Colon (tissue), 2 donors: ENCODE results near the gene UGGT1.
"Not testable (repeated sequence)": the region's sequence is repeated elsewhere in the genome, so short reads cannot be mapped to it uniquely, and the experiment has no call there.

Source experiments
- FAIRE-seq: peaks from 2 replicates; lab custom pipeline; 2012; peaks lifted over from hg19 to GRCh38; lab: Jason Lieb, UNC
- donor health status: control.
- donor health status: control.

Gene UGGT1

DNA sequence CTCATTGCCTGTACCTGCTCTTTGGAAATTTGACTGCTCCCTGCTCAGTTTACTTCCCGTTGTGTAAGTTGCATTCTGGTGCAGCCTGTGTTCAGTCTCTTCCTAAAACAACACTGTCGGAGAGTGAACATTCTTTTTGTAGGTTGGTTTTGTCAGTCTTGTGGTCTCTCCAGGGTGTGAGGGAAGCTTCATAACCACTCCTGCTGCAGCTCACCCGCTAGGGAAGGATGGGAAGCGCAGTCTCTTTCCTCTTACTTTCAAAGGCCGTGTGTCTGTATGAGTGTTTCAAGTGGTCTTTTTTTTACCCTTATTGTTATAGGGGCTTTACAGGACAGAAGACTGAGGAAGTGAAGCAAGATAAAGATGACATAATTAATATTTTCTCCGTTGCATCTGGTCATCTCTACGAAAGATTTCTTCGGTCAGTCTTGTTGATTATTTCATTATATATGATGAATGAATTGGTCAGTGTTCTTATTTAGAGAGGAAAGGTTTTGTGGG lies 87.2 kb downstream of the UGGT1 start:
- FAIRE-seq = no peak

DNA sequence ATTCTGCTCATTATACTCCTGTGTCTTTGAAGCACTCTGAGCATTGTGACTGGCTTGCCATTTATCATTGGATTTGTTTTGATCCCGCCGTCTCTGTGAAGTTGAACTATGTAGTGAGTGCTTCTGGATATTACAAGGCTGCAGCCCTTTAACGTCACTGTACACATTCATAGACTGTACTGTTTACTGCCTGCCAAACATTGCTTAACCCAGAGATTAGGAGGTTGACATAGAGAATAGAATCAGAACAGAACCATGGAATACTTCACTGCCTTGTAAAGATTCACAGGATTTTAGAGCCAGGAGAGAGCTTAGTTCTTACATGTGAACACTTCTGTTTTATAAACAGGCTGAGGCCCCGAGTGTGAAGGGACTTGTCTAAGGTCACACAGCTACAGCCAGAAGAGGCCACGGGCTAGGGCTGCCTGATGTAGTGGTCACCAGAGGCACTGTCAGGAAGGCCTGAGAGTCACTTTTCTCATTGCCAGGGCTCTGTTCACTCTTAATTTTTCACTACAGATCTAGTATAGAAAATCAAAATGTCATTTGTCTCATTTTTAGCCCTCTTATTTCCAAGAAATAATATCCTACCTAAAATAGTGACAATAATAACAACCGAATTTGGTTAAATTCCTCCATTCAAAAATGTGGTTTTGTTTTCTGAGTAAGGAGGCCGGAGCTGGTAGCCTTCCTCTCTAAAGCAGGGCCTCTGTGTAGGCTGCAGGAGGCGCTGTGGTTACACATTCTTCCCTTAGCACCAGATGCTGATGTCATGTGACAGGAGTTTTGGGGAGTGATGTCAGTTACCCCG lies 87.9 kb downstream of the UGGT1 start:
- FAIRE-seq = no peak

DNA sequence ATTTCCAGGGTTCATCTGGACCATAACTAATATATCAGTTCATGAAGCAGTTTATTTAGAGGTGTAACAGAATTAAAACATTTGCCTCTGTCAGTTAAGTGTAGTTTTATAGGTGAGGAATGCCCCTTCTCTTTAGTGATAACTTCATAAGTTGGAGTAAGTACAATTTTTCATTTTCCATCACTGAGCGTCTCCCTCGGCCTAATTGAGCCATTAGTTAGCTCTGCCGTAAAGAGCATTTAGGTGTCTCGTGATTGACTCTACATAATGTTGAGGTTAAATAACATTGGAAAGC lies 88.4 kb downstream of the UGGT1 start:
- no peak for FAIRE-seq

DNA sequence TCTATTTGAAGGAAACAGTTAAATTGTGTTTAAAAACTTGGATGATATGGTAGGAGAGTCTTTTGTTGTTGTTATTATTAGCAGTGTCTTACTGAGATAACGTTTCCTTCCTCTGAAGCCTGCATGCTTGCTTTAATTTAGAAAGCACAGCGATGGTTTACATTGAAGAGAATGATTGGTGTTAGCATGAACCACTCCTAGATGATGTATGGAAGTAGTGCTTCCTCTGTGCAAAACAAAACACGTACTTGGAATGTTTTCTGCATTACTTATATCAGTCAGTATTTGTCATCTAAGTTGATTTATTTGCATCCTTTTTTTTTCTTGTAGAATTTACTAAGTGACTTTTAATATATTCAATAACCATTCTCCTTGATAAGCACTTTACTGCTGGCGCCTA lies 89.0 kb downstream of the UGGT1 start:
- FAIRE-seq = no peak

DNA sequence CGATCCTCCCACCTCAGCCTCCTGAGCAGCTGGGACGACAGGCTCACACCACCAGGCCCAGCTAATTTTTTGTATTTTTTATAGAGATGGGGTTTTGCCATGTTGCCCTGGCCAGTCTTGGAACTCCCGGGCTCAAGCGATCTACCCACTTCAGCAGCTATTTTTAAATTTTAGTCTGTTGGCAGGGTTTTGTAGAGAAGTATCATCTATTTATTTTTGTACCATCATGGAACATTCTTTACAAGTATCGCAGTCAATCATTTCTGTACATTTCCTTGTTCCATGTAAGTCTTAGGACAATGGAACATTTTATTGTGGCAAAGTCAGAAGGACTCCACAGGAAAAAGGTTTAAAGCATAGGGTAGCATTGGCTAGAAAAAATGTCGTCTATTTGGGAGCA lies 94.6 kb downstream of the UGGT1 start:
- no peak for FAIRE-seq

DNA sequence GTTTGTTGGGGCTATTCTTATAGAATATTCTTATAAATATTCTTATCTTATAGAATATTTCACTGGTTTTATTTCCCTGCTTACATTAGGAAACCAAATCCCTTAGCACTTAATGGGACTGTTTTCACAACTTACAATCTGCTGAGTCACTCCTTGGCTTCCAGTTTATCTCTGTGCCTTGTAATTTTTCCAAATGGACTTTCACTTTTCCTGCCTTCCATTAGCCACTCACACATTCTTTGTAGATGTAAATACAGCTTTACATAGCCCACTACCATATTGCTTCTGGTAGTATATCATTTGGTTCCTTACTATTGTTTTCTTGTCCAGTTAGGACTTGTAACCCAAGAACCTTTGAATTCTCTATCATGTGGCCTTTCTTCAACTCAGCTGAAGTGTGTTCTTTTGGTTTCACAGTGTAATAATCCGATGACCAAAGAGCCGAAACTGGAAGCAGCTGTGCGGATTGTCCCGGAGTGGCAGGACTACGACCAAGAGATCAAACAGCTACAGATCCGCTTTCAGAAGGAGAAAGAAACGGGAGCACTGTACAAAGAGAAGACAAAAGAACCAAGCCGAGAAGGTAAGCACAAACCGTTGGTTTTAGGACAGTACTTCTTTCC lies 96.1 kb downstream of the UGGT1 start:
- FAIRE-seq = no peak

DNA sequence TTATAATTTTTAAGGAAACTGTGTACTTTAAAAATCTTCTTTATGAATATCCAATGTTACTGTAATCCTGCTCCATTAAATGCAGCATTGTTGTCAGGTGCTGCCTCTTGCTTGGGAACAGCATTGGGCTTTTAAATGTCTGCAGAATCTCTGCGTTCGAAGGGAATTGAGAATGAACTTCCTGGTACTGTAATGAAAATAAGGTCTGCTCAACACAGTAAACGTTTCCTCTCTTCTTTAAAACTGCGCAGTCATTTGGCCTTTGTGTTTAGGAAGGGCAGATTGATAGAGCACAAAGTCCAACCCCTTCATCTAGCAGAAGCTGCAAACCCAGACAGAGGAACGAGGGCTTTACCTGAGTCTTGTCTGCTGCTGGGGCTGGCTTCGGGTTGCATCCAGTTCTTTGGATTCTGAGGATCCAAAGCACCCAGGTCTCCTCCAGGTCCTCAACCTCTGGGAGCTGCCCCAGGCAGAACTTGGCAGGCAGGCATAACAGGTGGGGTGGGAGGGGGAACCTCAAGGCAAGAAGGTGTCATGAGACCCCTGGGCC lies 104.5 kb downstream of the UGGT1 start:
- no peak for FAIRE-seq

DNA sequence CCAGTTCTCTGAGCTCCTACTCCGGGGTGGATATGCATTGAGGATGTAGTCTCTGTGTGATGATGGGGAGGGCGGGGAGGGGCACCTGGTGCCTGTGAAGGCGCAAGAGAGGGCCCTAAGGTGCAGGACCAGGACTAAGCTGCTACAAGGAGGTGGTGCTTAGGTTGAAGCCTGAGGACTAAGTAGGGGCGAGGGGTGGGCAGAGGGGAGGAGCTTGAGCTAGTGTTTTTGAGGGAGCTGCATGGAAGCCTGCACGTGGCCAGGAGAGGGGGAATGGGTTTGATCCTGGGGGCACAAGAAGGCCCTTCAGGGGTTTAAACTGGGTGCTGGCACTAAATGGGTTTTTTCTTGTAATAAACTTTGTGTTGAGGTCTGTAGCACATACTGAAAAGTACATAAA lies 105.0 kb downstream of the UGGT1 start:
- FAIRE-seq = no peak

DNA sequence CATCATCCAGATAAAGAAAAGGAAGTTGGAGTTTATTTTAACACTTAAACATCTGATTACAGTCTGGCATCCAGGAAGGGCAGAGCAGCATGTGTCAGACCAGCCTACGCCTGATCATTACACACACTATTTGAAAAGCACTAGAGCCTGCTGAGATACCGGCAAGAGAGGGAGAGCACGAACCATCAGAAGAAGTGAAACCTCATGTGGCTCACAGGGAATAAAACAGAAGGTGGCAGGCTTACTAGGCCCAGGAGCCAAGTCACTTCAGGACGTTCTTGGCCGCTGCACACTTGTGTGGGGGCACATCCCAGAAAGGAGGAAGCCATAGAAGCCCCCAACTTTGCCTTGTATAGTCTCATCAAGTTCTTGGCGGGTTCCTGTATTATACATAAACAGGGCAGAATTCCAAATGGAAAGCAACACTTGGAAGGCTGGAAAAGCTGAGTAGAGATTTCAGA lies 105.5 kb downstream of the UGGT1 start:
- no peak for FAIRE-seq

DNA sequence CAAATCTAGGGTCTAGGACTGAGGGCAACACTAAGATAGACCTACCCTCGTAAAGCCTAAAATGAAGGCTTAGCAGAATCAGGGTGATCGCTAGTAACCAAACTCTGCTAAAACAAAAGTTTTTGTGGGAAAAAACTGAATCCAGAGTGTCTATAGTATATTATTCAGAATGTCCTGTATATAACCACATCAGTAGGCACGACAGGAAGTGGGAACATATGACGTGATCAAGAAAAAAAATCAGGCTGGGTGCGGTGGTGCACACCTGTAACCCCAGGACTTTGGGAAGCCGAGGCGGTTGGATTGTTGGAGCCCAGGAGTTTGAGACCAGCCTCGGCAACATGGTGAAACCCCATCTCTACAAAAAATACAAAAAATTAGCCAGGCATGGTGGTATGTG lies 106.1 kb downstream of the UGGT1 start:
- FAIRE-seq = no peak

DNA sequence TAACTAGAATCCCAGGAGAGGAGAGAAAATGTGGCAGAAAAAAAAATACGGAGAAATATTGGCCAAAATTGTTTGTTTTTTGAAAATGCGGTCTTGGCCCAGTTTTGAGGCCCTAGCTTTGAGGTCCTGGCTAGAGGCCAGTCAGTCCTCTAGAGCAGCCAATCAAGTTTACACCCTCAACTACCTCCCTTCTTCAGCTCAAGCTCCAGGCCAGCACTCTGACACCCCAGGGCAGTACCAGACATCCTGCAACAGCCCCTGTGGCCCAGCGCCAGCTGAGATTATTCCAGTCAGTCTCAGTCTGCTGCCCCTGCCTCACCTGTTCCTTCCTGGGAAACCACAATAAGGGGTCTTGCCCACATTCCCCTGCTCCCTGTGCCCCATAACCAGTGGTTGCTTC lies 107.7 kb downstream of the UGGT1 start:
- FAIRE-seq = no peak

DNA sequence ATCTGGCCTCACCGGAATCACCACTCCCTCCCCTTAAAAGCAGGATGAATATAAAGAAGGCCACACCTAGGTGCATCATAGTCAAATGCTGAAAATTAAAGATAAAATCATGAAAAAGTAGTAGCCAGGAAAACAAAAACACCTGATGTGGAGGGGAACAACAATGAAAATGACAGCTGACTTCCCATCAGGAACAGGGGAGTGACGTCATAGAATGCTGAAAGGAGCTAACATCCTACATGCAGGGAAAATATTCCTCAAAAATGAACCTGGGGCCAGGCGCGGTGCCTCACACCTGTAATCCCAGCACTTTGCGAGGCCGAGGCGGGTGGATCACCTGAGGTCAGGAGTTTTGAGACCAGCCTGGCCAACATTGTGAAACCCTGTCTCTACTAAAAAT lies 108.1 kb downstream of the UGGT1 start:
- FAIRE-seq = no peak

DNA sequence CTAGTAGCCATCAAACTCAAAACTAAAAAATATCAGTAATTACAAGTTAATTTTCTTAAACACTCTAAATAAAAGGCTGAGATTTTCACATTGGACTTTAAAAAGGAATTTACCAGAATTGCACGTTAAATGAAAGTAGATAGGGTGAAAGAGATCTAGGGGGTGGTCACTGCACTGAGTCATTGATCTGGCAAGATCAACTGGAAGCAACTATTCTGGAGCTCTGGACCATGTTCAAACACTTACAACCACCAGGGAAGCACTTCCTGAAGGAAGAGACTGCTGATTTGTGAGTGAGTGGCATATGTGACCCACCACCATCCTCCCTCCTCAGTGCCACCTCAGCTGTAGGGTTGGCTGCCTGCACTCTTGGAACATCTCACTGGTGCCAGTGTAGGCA lies 111.8 kb downstream of the UGGT1 start:
- no peak for FAIRE-seq

DNA sequence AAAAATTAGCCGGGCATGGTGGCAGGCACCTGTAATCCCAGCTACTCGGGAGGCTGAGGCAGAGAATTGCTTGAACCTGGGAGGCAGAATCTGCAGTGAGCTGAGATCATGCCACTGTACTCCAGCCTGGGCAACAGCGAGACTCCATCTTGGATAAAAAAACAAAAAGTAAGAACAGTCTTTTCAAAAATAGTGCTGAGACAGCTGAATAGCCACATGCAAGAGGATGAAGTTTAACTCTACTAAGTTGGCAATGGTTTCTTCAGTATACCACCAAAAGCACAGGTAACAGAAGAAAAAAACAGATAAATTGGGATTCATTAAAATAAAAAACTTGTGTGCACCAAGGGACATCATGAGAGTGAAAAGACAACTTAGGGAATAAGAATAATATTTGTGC lies 115.2 kb downstream of the UGGT1 start:
- FAIRE-seq = no peak

DNA sequence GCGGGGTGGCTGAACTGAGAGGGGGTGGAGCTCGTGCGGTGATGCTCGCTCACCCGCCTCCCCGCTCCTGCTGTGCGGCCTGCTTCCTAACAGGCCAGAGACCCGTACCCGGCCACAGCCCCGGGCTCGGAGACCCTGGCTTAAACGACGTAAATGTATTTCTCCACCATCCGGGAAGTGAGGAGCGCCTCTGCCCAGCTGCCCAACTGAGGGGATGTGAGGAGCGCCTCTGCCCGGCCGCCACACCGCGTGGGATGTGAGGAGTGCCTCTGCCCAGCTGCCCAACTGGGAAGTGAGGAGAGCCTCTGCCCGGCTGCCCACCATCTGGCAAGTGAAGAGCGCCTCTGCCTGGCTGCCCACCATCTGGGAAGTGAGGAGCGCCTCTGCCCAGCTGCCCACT lies 117.0 kb downstream of the UGGT1 start:
- FAIRE-seq = no peak

DNA sequence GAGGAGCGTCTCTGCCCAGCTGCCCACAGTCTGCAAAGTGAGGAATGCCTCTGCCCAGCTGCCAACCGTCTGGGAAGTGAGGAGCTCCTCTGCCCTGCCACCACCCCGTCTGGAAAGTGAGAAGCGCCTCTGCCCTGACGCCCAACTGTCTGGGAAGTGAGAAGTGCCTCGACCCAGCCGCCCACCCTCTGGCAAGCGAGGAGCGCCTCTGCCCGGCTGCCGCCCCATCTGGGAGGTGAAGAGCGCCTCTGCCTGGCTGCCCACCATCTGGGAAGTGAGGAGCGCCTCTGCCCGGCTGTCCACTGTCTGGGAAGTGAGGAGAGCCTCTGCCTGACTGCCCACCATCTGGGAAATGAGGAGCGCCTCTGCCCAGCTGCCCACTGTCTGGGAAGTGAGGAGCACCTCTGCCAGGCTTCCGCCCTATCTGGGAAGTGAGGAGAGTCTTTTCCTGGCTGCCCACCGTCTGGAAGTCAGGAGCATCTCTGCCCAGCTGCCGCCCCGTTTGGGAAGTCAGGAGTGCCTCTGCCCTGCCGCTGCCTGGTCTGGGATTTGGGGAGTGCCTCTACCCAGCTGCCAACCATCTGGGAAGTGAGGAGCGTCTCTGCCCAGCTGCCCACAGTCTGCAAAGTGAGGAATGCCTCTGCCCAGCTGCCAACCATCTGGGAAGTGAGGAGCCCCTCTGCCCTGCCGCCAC lies 117.8 kb downstream of the UGGT1 start:
- not testable (repeated sequence) for FAIRE-seq

DNA sequence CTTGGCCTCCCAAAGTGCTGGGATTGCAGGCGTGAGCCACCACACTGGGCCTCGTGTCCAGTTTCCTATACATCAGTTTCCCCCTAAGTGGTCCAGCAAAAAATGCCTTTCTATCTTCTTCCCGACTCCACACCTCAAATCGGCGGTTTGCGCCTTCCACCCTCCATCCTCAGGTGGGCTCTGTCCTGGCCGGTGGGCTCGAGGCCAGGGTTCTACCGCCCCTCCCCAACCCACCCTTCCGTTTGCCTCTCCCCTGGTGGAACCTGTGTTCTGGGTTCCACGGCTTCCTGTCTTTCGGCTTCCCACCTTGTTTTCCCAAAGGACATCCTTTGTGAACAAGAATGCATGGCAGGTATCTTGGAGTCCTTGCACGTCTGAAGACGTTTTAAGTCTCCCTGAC lies 123.3 kb downstream of the UGGT1 start:
- no peak for FAIRE-seq

DNA sequence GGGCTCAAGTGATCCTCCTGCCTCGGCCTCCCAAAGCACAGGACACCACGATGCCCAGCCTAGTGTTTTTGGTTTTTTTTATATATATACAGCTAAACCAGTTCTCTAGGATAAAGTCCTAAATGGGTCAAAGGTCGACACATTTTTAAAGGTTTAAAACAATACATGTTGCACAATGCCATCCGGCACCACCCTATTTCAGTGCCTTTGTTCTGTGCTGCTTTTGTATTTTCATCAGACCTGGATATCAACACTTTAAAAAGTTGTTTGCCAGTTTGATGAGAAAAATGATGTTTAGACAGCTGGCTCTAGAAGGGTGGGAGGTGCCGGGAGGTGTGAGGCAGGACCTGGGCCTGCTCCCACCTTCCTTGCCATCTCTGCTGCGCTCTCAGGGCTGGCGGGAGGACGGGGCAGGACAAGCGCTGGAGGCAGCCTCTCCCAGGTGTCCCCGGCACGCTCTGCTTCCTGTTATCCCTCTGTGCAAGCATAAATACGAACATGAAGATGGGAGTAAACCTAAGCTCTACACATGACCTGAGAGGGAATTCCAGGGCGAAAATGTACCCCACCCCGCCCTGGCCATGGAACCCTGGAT lies 124.0 kb downstream of the UGGT1 start:
- FAIRE-seq = no peak

DNA sequence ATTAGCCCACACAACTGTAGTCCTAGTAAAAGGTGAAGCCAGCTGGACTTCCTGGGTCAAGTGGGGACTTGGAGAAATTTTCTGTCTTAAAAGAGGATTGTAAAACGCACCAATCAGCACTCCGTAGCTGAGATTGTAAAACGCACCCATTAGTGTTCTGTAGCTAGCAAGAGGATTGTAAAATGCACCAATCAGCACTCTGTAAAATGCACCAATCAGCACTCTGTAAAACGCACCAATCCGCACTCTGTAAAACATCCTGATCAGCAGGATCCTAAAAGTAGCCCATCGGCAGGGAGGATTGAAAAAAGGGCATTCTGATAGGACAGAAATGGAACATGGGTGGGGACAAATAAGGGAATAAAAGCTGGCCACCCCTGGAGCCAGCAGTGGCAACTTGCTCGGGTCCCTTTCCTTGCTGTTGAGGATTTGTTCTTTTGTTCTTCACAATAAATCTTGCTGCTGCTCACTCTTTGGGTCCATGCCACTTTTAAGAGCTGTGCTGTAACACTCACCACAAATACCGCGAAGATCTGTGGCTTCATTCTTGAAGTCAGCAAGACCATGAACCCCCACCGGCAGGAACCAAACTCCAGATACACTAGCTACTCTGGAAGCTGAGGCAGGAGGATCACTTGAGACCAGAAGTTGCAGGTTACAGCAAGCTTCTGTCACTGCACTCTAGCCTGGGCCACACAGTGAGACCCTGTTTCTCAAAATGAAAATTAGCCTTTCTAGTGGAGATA lies 125.1 kb downstream of the UGGT1 start:
- FAIRE-seq = no peak

DNA sequence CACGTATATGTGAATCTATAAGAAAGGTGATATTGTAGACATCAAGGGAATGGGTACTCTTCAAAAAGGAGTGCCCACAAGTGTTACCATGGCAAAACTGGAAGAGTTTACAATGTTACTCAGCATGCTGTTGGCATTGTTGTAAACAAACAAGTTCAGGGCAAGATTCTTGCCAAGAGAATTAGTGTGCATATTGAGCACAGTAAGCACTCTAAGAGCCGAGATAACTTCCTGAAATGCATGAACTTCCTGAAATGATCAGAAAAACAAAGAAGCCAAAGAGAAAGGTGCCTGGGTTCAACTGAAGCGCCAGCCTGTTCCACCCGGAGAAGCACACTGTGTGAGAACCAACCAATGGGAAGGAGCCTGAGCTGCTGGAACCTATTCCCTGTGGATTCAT lies 126.7 kb downstream of the UGGT1 start:
- no peak for FAIRE-seq

DNA sequence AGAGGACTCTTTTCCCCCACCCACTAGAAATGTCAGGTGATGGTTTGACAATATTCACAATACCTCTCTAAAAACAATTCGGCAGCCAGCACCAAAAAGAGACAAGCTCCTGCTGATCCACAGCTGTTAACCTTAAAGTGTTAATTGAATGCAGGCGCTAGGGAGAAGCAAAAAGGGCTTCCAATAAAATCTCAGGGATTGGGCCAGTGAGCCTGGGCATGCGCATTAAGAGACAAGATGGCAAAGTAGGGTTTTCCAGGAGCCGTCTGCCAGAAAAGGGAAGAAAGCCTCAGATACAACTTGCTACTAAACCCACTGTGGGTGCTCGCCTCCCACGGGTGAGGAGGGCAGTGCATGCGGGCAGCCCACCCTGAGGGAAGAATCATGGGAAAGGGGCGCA lies 128.9 kb downstream of the UGGT1 start:
- no peak for FAIRE-seq

DNA sequence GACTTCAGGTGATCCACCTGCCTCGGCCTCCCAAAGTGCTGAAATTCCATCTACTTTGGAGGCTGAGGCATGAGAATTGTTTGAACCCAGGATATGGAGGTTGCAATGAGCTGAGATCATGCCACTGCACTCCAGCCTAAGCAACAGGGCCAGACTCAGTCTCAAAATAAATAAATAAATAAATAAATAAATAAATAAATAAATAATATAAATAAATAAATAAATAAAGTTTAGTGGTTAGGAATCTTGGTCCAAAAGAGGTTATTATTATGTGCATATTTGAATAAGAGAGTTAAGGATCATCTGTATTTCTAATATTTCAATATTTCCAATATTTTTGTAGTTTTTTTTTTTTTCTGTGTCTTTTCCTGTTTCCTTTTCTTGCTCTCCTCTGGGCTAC lies 136.9 kb downstream of the UGGT1 start:
- no peak for FAIRE-seq
